A673 (cell line): Measurements from ENCODE around the gene TIPIN.

ENCODE experiments used
- EZH2 ChIP-seq: fragments of 200-600 bp; sonication (generic); IDR thresholded peaks from 2 replicates; pipeline ENCODE4 v1.6.1; 2017; ENCODE audit warnings: borderline replicate concordance, low read depth, mild to moderate bottlenecking, mixed read lengths, antibody characterized with exemption, low read length; ENCODE audit not compliant: poor library complexity, severe bottlenecking
- TF ChIP-seq, protein P1 (sequence below): fragments of 300-800, 200-600 bp; sonication (generic); conservative IDR thresholded peaks from 2 replicates; pipeline ENCODE4 v1.5.1; 2017; ENCODE audit warnings: low read depth, mild to moderate bottlenecking, antibody characterized with exemption, low read length, moderate library complexity, mixed read lengths

- TF ChIP-seq, protein P1, sequence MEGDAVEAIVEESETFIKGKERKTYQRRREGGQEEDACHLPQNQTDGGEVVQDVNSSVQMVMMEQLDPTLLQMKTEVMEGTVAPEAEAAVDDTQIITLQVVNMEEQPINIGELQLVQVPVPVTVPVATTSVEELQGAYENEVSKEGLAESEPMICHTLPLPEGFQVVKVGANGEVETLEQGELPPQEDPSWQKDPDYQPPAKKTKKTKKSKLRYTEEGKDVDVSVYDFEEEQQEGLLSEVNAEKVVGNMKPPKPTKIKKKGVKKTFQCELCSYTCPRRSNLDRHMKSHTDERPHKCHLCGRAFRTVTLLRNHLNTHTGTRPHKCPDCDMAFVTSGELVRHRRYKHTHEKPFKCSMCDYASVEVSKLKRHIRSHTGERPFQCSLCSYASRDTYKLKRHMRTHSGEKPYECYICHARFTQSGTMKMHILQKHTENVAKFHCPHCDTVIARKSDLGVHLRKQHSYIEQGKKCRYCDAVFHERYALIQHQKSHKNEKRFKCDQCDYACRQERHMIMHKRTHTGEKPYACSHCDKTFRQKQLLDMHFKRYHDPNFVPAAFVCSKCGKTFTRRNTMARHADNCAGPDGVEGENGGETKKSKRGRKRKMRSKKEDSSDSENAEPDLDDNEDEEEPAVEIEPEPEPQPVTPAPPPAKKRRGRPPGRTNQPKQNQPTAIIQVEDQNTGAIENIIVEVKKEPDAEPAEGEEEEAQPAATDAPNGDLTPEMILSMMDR = no peak
- TF ChIP-seq EZH2 = no peak
These were observed 30.4 kb downstream of the TIPIN start for GRCh38 chr15:66326051-66326450.
